ENCODE data around the gene GNG4.
"Not testable (repeated sequence)": the region's sequence is repeated elsewhere in the genome, so short reads cannot be mapped to it uniquely, and the experiment has no call there.

GNG4 gene

DNA sequence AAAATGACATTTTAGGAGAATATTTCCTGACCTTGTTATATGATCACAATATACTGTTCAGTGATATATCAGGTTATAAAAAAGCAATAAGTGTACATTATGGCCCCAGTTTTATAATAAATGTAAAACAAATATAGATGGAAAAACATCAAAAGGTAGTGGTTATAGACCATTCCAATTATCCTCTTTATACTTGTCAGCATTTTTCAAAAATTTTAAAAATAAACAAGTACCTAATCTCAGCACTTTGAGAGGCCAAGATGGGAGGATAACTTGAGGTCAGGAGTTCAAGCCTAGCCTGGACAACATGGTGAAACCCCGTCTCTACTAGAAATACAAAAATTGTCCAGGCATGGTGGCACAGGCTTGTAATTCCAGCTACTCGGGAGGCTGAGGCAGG lies 75.7 kb downstream of the GNG4 start:
- Histone ChIP-seq H3K9ac (ENCODE audit: low read length) (no peak overlapping the region), H3K4me1 (ENCODE audit: low read length) (no peaks in the 10 kb centered on the region), H3K79me2 (ENCODE audit: low read length) (no peaks in the 10 kb centered on the region), H3K36me3 (replicated peaks; ENCODE audit: insufficient read depth, low read length) (no peaks in the 10 kb centered on the region), H3K9me2 (replicated peaks; ENCODE audit: insufficient read depth, low read length) (no peaks in the 10 kb centered on the region), H2AFZ (ENCODE audit: low read length) (no peak overlapping the region), H3K27me3 (replicated peaks; ENCODE audit: insufficient read depth, low read length) (no peaks in the 10 kb centered on the region), H3K4me2 (ENCODE audit: low read depth, low read length) (no peak overlapping the region), H3K4me3 (ENCODE audit: low read length) (no peak overlapping the region), H3K9me3 (replicated peaks; ENCODE audit: insufficient read depth, low read length) (no peaks in the 10 kb centered on the region), H3F3A (ENCODE audit: insufficient read depth, low read length) (no peaks in the 10 kb centered on the region), H3K27ac (ENCODE audit: low read length) (no peak overlapping the region), H4K20me1 (ENCODE audit: insufficient read depth, low read length) (no peaks in the 10 kb centered on the region)
- DNase-seq, result no peak
- TF ChIP-seq, protein P1, sequence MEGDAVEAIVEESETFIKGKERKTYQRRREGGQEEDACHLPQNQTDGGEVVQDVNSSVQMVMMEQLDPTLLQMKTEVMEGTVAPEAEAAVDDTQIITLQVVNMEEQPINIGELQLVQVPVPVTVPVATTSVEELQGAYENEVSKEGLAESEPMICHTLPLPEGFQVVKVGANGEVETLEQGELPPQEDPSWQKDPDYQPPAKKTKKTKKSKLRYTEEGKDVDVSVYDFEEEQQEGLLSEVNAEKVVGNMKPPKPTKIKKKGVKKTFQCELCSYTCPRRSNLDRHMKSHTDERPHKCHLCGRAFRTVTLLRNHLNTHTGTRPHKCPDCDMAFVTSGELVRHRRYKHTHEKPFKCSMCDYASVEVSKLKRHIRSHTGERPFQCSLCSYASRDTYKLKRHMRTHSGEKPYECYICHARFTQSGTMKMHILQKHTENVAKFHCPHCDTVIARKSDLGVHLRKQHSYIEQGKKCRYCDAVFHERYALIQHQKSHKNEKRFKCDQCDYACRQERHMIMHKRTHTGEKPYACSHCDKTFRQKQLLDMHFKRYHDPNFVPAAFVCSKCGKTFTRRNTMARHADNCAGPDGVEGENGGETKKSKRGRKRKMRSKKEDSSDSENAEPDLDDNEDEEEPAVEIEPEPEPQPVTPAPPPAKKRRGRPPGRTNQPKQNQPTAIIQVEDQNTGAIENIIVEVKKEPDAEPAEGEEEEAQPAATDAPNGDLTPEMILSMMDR (IDR thresholded peaks at IDR 0.05; ENCODE audit: low read length), result no peak
- TF ChIP-seq EZH2phosphoT487 (IDR thresholded peaks at IDR 0.05; ENCODE audit: low read length) (no peak), EZH2 (optimal IDR thresholded peaks at IDR 0.05; ENCODE audit: low read depth, low read length) (no peak)

- not testable (repeated sequence) for H3K9ac ChIP-seq (ENCODE audit: low read length); H3K36me3 ChIP-seq (replicated peaks; ENCODE audit: insufficient read depth, low read length); H3K4me2 ChIP-seq (ENCODE audit: low read depth, low read length); H3K27ac ChIP-seq (ENCODE audit: low read length); H4K20me1 ChIP-seq (ENCODE audit: insufficient read depth, low read length); H2AFZ ChIP-seq (ENCODE audit: low read length); H3K79me2 ChIP-seq (ENCODE audit: low read length); H3K9me2 ChIP-seq (replicated peaks; ENCODE audit: insufficient read depth, low read length); H3F3A ChIP-seq (ENCODE audit: insufficient read depth, low read length); H3K9me3 ChIP-seq (replicated peaks; ENCODE audit: insufficient read depth, low read length); H3K27me3 ChIP-seq (replicated peaks; ENCODE audit: insufficient read depth, low read length); H3K4me3 ChIP-seq (ENCODE audit: low read length); DNase-seq; H3K4me1 ChIP-seq (ENCODE audit: low read length)
Observed at GRCh38 chr1:235572971-235573370, 76.6 kb downstream of the GNG4 start.

GRCh38 chr1:235571482-235571881 lies 78.1 kb downstream of the GNG4 start:
- Histone ChIP-seq H3K27ac (ENCODE audit: low read length) (no peak overlapping the region), H3K27me3 (replicated peaks; ENCODE audit: insufficient read depth, low read length) (no peaks in the 10 kb centered on the region), H2AFZ (ENCODE audit: low read length) (no peak overlapping the region), H3K9me2 (replicated peaks; ENCODE audit: insufficient read depth, low read length) (no peaks in the 10 kb centered on the region), H3K9ac (ENCODE audit: low read length) (no peak overlapping the region), H3K4me2 (ENCODE audit: low read depth, low read length) (no peak overlapping the region), H4K20me1 (ENCODE audit: insufficient read depth, low read length) (no peaks in the 10 kb centered on the region), H3K36me3 (replicated peaks; ENCODE audit: insufficient read depth, low read length) (no peaks in the 10 kb centered on the region), H3K79me2 (ENCODE audit: low read length) (no peaks in the 10 kb centered on the region), H3K9me3 (replicated peaks; ENCODE audit: insufficient read depth, low read length) (no peaks in the 10 kb centered on the region), H3K4me3 (ENCODE audit: low read length) (no peak overlapping the region), H3F3A (ENCODE audit: insufficient read depth, low read length) (no peaks in the 10 kb centered on the region), H3K4me1 (ENCODE audit: low read length) (no peaks in the 10 kb centered on the region)
- TF ChIP-seq, protein P1 (IDR thresholded peaks at IDR 0.05; ENCODE audit: low read length), result no peak
- no peak for DNase-seq

DNA sequence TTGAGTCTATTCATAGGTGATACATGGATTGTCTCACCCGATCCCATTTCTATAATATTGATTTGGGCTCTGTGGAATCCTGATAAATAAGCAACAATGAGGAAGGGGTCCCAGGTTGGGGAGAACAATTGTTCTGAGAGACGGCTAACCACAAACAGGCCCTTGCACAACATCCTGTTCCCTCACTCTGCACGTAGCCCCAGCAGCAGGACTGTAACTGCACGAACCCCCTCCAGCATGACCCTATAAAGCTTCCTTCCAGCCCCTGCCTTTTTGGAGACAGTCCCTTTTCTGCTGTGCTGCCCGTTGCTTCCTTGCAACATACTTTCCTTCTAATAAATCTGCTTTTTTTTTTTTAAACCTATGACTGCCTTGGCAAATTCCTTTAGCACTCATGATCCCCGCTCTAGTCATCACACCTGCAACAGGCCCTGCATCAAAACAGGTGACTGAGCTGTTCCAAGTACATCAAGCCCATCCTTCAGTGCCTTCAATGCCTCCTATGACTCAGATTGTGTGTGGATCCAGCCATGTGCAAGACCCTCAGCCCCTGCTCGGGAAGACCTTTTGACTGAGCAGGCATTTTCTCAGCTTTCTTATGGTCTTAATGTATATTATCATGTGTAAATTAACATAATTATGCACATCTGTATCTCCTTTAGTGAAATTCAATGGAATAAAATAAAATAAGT lies 81.6 kb downstream of the GNG4 start:
- Histone ChIP-seq H3K27ac (ENCODE audit: low read length) (no peak overlapping the region), H3K4me2 (ENCODE audit: low read depth, low read length) (no peak overlapping the region), H3K9ac (ENCODE audit: low read length) (no peak overlapping the region), H3K9me2 (replicated peaks; ENCODE audit: insufficient read depth, low read length) (no peaks in the 10 kb centered on the region), H3K9me3 (replicated peaks; ENCODE audit: insufficient read depth, low read length) (no peaks in the 10 kb centered on the region), H3F3A (ENCODE audit: insufficient read depth, low read length) (no peaks in the 10 kb centered on the region), H3K36me3 (replicated peaks; ENCODE audit: insufficient read depth, low read length) (no peaks in the 10 kb centered on the region), H3K27me3 (replicated peaks; ENCODE audit: insufficient read depth, low read length) (no peaks in the 10 kb centered on the region), H4K20me1 (ENCODE audit: insufficient read depth, low read length) (no peaks in the 10 kb centered on the region), H3K4me3 (ENCODE audit: low read length) (no peak overlapping the region), H3K79me2 (ENCODE audit: low read length) (no peaks in the 10 kb centered on the region), H3K4me1 (ENCODE audit: low read length) (no peaks in the 10 kb centered on the region), H2AFZ (ENCODE audit: low read length) (no peak overlapping the region)
- DNase-seq, result no peak
- TF ChIP-seq EZH2phosphoT487 (IDR thresholded peaks at IDR 0.05; ENCODE audit: low read length), result no peak
- TF ChIP-seq EZH2 (optimal IDR thresholded peaks at IDR 0.05; ENCODE audit: low read depth, low read length), result no peak
- TF ChIP-seq, protein P1 (IDR thresholded peaks at IDR 0.05; ENCODE audit: low read length), result no peak
